Natural killer cell (primary cell): ENCODE measurements around the gene LDLRAD2. TPM values are rescaled to one million over a fixed set of nuclear protein-coding genes. Genes with fewer than 3 reads are reported as not detected.

ENCODE experiments used
- ATAC-seq, 3 donors: fragments of 150-1000 bp in 2 of 3; fragments of 200-7000 bp in 1 of 3; cut with Tn5 transposase; 1 replicate in 1 of 3; 2 replicates in 2 of 3; pipeline ENCODE4 v1.10.0; 2021; ENCODE audit warnings: mild to moderate bottlenecking in 2 of 3, moderate library complexity in 2 of 3
- DNase-seq, 2 donors: peaks; one replicate each; pipeline versions ENCODE4 v3.0.0 to v3.0.0-alpha.2; 2013 to 2021; ENCODE audit warnings: mixed read lengths in 1 of 2
- H3K27ac ChIP-seq: one replicate; pipeline ENCODE4 v1.5.1; 2013; ENCODE audit warnings: mild to moderate bottlenecking, low read length
- H3K27me3 ChIP-seq: one replicate; pipeline ENCODE4 v1.6.1; 2013; ENCODE audit warnings: low read length; ENCODE audit not compliant: control insufficient read depth, insufficient read depth
- H3K36me3 ChIP-seq: one replicate; pipeline ENCODE4 v1.6.1; 2013; ENCODE audit warnings: low read length; ENCODE audit not compliant: control insufficient read depth, insufficient read depth
- H3K4me1 ChIP-seq: one replicate; pipeline ENCODE4 v1.6.1; 2013; ENCODE audit warnings: low read length; ENCODE audit not compliant: control insufficient read depth, insufficient read depth
- H3K4me3 ChIP-seq: one replicate; pipeline ENCODE4 v1.5.1; 2013; ENCODE audit warnings: low read length
- H3K9me3 ChIP-seq: one replicate; pipeline ENCODE4 v1.6.1; 2013; ENCODE audit warnings: low read length; ENCODE audit not compliant: control insufficient read depth, insufficient read depth
- H3K27ac Mint-ChIP-seq, 2 donors: one replicate each; pipeline ENCODE4 v1.8.0; 2022; ENCODE audit warnings: mild to moderate bottlenecking in 2 of 2, mixed read lengths in 2 of 2, moderate library complexity in 1 of 2
- H3K27me3 Mint-ChIP-seq, 2 donors: one replicate each; pipeline ENCODE4 v1.8.0; 2022; ENCODE audit warnings: low read depth in 2 of 2, mixed read lengths in 2 of 2
- H3K36me3 Mint-ChIP-seq: one replicate; pipeline ENCODE4 v1.8.0; 2022; ENCODE audit warnings: mixed read lengths
- H3K4me1 Mint-ChIP-seq, 2 donors: one replicate each; pipeline ENCODE4 v1.8.0; 2022; ENCODE audit warnings: mixed read lengths in 2 of 2
- H3K4me3 Mint-ChIP-seq: one replicate; pipeline ENCODE4 v1.8.0; 2022; ENCODE audit warnings: mild to moderate bottlenecking, moderate library complexity, mixed read lengths
- H3K9me3 Mint-ChIP-seq, 2 donors: one replicate each; pipeline ENCODE4 v1.8.0; 2022; ENCODE audit warnings: mixed read lengths in 2 of 2
- CTCF ChIP-seq: fragments of 200-600 bp; IDR thresholded peaks from one replicate; pipeline ENCODE4 v1.8.0; 2022; ENCODE audit warnings: antibody characterized with exemption
- WGBS: methylation state at CpG from one replicate; pipeline ENCODE4 v1.1.7; 2013; ENCODE audit warnings: missing lambda C conversion rate; ENCODE audit not compliant: insufficient coverage; 5-methylcytosine and 5-hydroxymethylcytosine counted together
- intact Hi-C: fragments of 100-400 bp; cut with micrococcal nuclease; formaldehyde crosslinking; loops from one replicate; pipeline ENCODE4 v1.14.2; 2022
- total RNA-seq, 4 donors: library from RNA; stranded (reverse); fragments of 120-200 nt in 1 of 4; gene quantifications; one replicate each; pipeline versions ENCODE4 v1.2.3 to v1.2.4, GENCODE V29; 2013 to 2022

Gene LDLRAD2
- total RNA-seq, 3 donors from 2014 or later (not counting 1 experiment from before 2014, with no cell fraction given), result 2.8 to 3.9 (median 3.6) TPM

GRCh38 chr1:21873761-21874160 is 61.7 kb downstream of the LDLRAD2 start:
- intact Hi-C loops, result no loop called here
- ATAC-seq, result no peak

GRCh38 chr1:21874328-21874727 is 62.3 kb downstream of the LDLRAD2 start:
- intact Hi-C loops, result no loop called here

More at GRCh38 chr1:21873761-21874160, 61.7 kb downstream of the LDLRAD2 start:
- Histone ChIP-seq H3K27me3 (no peaks in the 10 kb centered on the region), H3K9me3 (no peaks in the 10 kb centered on the region), H3K4me1 (no peaks in the 10 kb centered on the region), H3K4me3 (no peak overlapping the region), H3K27ac (no peak overlapping the region), H3K36me3 (no peaks in the 10 kb centered on the region)
- H3K4me3 Mint-ChIP-seq, result no peak overlapping the region
- H3K36me3 Mint-ChIP-seq, result no peaks in the 10 kb centered on the region
- H3K27me3 Mint-ChIP-seq, result peaks cover 0 to 2% of the 10 kb centered on the region in 2 donors
- H3K4me1 Mint-ChIP-seq, result no peaks in the 10 kb centered on the region
- H3K27ac Mint-ChIP-seq, result no peak overlapping the region
- no peak for TF ChIP-seq CTCF
- no peaks in the 10 kb centered on the region for H3K9me3 Mint-ChIP-seq
- no peak for DNase-seq
- WGBS, result 92% methylated on average over 10 of the region's 10 CpGs

More at GRCh38 chr1:21874328-21874727, 62.3 kb downstream of the LDLRAD2 start:
- DNase-seq (no peak), ATAC-seq (no peak)
- Mint-ChIP-seq H3K36me3 (no peaks in the 10 kb centered on the region), H3K4me3 (no peak overlapping the region), H3K4me1 (no peaks in the 10 kb centered on the region), H3K9me3 (no peaks in the 10 kb centered on the region), H3K27me3 (no peaks in the 10 kb centered on the region), H3K27ac (no peak overlapping the region)
- WGBS, result 94% methylated on average over 15 of the region's 16 CpGs
- Histone ChIP-seq H3K4me3 (no peak overlapping the region), H3K27ac (no peak overlapping the region), H3K4me1 (no peaks in the 10 kb centered on the region), H3K9me3 (no peaks in the 10 kb centered on the region), H3K27me3 (no peaks in the 10 kb centered on the region), H3K36me3 (no peaks in the 10 kb centered on the region)
- TF ChIP-seq CTCF, result no peak

Other genes with a start within 250 kb of the LDLRAD2 start
- 1 to 10 TPM in 1 of 3 donors, under 1 TPM in 1, not detected in 1; 0.47 to 1.1 TPM for gene RAP1GAP, start 142.9 kb upstream of the LDLRAD2 start, total RNA-seq
- 100 to 1,000 TPM in 1 of 3 donors, 10 to 100 TPM in 2; 71.4 to 127 (median 90.5) TPM for gene USP48, start 29.1 kb upstream of the LDLRAD2 start, total RNA-seq
- gene HSPG2, start 125.0 kb downstream of the LDLRAD2 start, total RNA-seq, result under 1 TPM; 0.54 to 0.93 (median 0.90) TPM
- not detected for gene CELA3B, start 164.8 kb downstream of the LDLRAD2 start, total RNA-seq
- not detected for gene CELA3A, start 189.4 kb downstream of the LDLRAD2 start, total RNA-seq
- 100 to 1,000 TPM; 454 to 470 (median 463) TPM for gene CDC42, start 240.4 kb downstream of the LDLRAD2 start, total RNA-seq